Stimulated activated naive B cell treated with anti-CD40 and anti-IgM and Interleukin-4, amounts not matched to agents 10 μg/mL and 1 μg/mL and 100 μg/mL, for 72 hours (primary cell): ENCODE results near the gene ZBED3.
A peak's percentile ranks its signal among the peaks of the same experiment; 100 is the strongest.
"Not testable (repeated sequence)": the region's sequence is repeated elsewhere in the genome, so short reads cannot be mapped to it uniquely, and the experiment has no call there.

Source experiments
- ATAC-seq, 2 donors: fragments of 150-1000 bp; cut with Tn5 transposase; replicated peaks; 2 replicates each; pipeline ENCODE4 v1.10.0; 2021; ENCODE audit warnings: moderate library complexity in 1 of 2
- DNase-seq: peaks from one replicate; pipeline ENCODE4 v3.0.0; 2021
- H3K27ac Mint-ChIP-seq: one replicate; pipeline ENCODE4 v1.8.0; 2022; ENCODE audit warnings: mild to moderate bottlenecking, mixed read lengths
- H3K27me3 Mint-ChIP-seq, 2 donors: one replicate each; pipeline ENCODE4 v1.8.0; 2022; ENCODE audit warnings: mixed read lengths in 2 of 2
- H3K36me3 Mint-ChIP-seq, 2 donors: one replicate each; pipeline ENCODE4 v1.8.0; 2022; ENCODE audit warnings: mixed read lengths in 2 of 2, mild to moderate bottlenecking in 1 of 2
- H3K4me1 Mint-ChIP-seq, 2 donors: one replicate each; pipeline ENCODE4 v1.8.0; 2022; ENCODE audit warnings: mixed read lengths in 2 of 2, mild to moderate bottlenecking in 1 of 2
- H3K4me3 Mint-ChIP-seq, 2 donors: one replicate each; pipeline ENCODE4 v1.8.0; 2022; ENCODE audit warnings: mild to moderate bottlenecking in 2 of 2, mixed read lengths in 2 of 2, moderate library complexity in 1 of 2
- H3K9me3 Mint-ChIP-seq, 2 donors: one replicate each; pipeline ENCODE4 v1.8.0; 2022; ENCODE audit warnings: mixed read lengths in 2 of 2, mild to moderate bottlenecking in 1 of 2

ZBED3 gene

GRCh38 chr5:77095189-77095588, 8.1 kb upstream of the ZBED3 start:
- H3K9me3 Mint-ChIP-seq = peaks cover 2 to 3% of the 10 kb centered on the region in 2 donors
- H3K36me3 Mint-ChIP-seq = no peaks in the 10 kb centered on the region
- H3K4me1 Mint-ChIP-seq = no peaks in the 10 kb centered on the region
- no peak for ATAC-seq
- H3K27ac Mint-ChIP-seq = no peak overlapping the region
- H3K27me3 Mint-ChIP-seq = no peaks in the 10 kb centered on the region
- no peak overlapping the region for H3K4me3 Mint-ChIP-seq
- DNase-seq = no peak

DNA sequence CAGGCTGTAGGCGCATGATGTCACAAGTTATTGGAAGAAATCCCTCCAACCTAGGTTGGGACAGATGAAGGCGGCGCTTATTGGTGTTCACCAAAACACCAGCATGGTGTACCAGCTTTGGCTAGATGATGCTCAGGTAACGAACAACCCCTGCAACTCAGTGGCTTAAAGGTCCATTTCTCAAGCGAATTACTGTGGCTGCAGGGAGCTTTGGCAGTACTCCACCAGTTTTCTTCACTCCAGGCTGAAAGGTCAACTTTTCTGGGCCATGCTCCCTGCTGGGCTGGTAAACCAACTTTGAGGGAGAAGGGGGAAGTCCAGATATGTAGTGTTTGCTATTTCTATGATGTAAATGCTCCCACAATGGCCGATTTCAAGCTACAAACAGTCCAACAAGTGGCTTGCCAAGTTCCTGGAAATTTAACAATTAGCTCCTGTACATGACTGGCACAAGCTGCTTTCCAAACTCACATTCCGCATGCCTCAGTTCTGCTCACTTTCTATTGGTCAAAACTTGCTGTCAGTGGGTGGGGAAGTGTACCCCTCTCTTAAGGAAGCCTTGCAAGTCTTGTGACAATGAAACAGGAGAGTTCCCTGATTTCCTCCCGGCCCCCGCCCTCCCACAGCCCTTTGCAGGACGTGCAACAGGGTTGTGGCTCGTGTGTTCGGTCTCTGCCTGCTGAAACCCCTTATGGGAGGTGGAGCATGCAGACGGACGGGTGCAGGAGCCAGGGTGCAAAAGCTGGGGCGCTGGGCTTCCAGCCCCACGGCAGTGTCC, 588 bp upstream of the ZBED3 start:
- DNase-seq (no peak), ATAC-seq (peak; percentile 41 to 45)
- Mint-ChIP-seq H3K27me3 (peaks cover 0 to 21% of the 10 kb centered on the region in 2 donors), H3K4me1 (peaks cover 13 to 33% of the 10 kb centered on the region in 2 donors), H3K4me3 (peak overlapping the region; percentile 85 to 92), H3K9me3 (peaks cover under 1 to 4% of the 10 kb centered on the region in 2 donors), H3K27ac (peak overlapping the region; percentile 71), H3K36me3 (peaks cover 12 to 14% of the 10 kb centered on the region in 2 donors)

- Mint-ChIP-seq H3K36me3 (peaks cover 20 to 24% of the 10 kb centered on the region in 2 donors), H3K27me3 (peaks cover 0 to 21% of the 10 kb centered on the region in 2 donors), H3K4me1 (peaks cover 13 to 33% of the 10 kb centered on the region in 2 donors), H3K27ac (peak overlapping the region; percentile 92), H3K9me3 (peaks cover 6 to 8% of the 10 kb centered on the region in 2 donors), H3K4me3 (peak overlapping the region; percentile 85 to 92)
- ATAC-seq (no peak), DNase-seq (no peak)
Measured at GRCh38 chr5:77086368-77086688, 757 bp downstream of the ZBED3 start.

- ATAC-seq = peak in 1 of 2 donors; percentile 26
- H3K27ac Mint-ChIP-seq = no peak overlapping the region
- peaks cover 29 to 36% of the 10 kb centered on the region in 2 donors for H3K36me3 Mint-ChIP-seq
- no peak overlapping the region for H3K4me3 Mint-ChIP-seq
- peaks cover 4 to 6% of the 10 kb centered on the region in 2 donors for H3K9me3 Mint-ChIP-seq
- no peak for DNase-seq
- peaks cover 13 to 33% of the 10 kb centered on the region in 2 donors for H3K4me1 Mint-ChIP-seq
- peaks cover 0 to 10% of the 10 kb centered on the region in 2 donors for H3K27me3 Mint-ChIP-seq
Measured at GRCh38 chr5:77083088-77083487, 4.0 kb downstream of the ZBED3 start.

DNA sequence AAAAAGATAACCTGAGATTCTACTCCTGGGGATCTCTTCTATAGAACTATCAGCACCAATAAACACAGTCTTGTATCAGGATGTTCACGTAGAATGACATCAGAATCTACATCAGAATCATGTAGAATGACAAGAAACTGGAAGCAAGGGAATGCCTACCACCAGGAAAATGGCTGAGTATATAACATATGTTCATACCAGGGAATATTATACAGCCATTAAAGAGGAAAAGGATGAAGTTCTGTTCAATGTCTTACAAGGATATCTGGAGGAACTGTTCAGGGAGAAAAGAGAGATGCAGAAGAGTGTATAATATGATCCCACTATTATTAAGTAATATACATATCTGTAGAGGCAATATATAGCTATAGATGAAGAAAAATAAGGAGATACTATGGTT, 4.8 kb downstream of the ZBED3 start:
- H3K4me1 Mint-ChIP-seq = peaks cover 10 to 33% of the 10 kb centered on the region in 2 donors
- H3K4me3 Mint-ChIP-seq = no peak overlapping the region
- H3K27ac Mint-ChIP-seq = no peak overlapping the region
- peaks cover 0 to 10% of the 10 kb centered on the region in 2 donors for H3K27me3 Mint-ChIP-seq
- DNase-seq (no peak), ATAC-seq (no peak)
- peaks cover 4 to 6% of the 10 kb centered on the region in 2 donors for H3K9me3 Mint-ChIP-seq
- peaks cover 29 to 36% of the 10 kb centered on the region in 2 donors for H3K36me3 Mint-ChIP-seq

GRCh38 chr5:77080905-77081304, 6.2 kb downstream of the ZBED3 start:
- no peak for DNase-seq
- H3K4me1 Mint-ChIP-seq = peaks cover 10 to 33% of the 10 kb centered on the region in 2 donors
- peaks cover 4 to 6% of the 10 kb centered on the region in 2 donors for H3K9me3 Mint-ChIP-seq
- H3K4me3 Mint-ChIP-seq = no peak overlapping the region
- peaks cover 6 to 20% of the 10 kb centered on the region in 2 donors for H3K27me3 Mint-ChIP-seq
- H3K36me3 Mint-ChIP-seq = peaks cover 33 to 41% of the 10 kb centered on the region in 2 donors
- no peak overlapping the region for H3K27ac Mint-ChIP-seq
- ATAC-seq = no peak

DNA sequence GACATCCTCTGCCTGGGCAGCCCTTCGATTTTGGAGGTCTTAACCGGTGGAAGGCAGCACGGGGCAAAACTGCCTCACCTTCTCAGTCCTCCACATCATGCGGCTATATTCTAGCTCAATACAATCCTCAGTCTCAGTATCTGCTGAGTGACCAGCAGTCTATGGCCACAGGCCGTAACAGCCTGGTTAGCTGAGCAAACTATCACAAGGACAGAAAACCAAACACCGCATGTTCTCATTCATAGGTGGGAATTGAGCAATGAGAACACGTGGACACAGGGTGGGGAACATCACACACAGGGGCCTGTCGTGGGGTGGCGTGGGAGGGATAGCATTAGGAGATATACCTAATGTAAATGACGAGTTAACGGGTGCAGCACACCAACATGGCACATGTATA, 6.6 kb downstream of the ZBED3 start:
- not testable (repeated sequence) for ATAC-seq, DNase-seq, H3K9me3 Mint-ChIP-seq, H3K27ac Mint-ChIP-seq, H3K4me3 Mint-ChIP-seq
- H3K36me3 Mint-ChIP-seq = peaks cover 34 to 42% of the 10 kb centered on the region in 2 donors
- peaks cover 11 to 33% of the 10 kb centered on the region in 2 donors for H3K4me1 Mint-ChIP-seq
- H3K27me3 Mint-ChIP-seq = peaks cover 6 to 22% of the 10 kb centered on the region in 2 donors

- ATAC-seq (peak in 1 of 2 donors; percentile 37), DNase-seq (no peak)
- peaks cover 6 to 12% of the 10 kb centered on the region in 2 donors for H3K27me3 Mint-ChIP-seq
- H3K9me3 Mint-ChIP-seq = peaks cover 4 to 6% of the 10 kb centered on the region in 2 donors
- peak overlapping the region; percentile 63 to 75 for H3K4me3 Mint-ChIP-seq
- peaks cover 7 to 16% of the 10 kb centered on the region in 2 donors for H3K4me1 Mint-ChIP-seq
- no peak overlapping the region for H3K27ac Mint-ChIP-seq
- peaks cover 31 to 46% of the 10 kb centered on the region in 2 donors for H3K36me3 Mint-ChIP-seq
Measured at GRCh38 chr5:77077829-77078176, 9.3 kb downstream of the ZBED3 start.

- H3K9me3 Mint-ChIP-seq = peaks cover under 1% of the 10 kb centered on the region in 2 donors
- H3K27ac Mint-ChIP-seq = no peak overlapping the region
- peaks cover 7 to 16% of the 10 kb centered on the region in 2 donors for H3K4me1 Mint-ChIP-seq
- peak overlapping the region; percentile 68 to 75 for H3K4me3 Mint-ChIP-seq
- peak; percentile 41 for DNase-seq
- peak; percentile 92 to 94 for ATAC-seq
- peaks cover 27 to 41% of the 10 kb centered on the region in 2 donors for H3K36me3 Mint-ChIP-seq
- peaks cover 6 to 12% of the 10 kb centered on the region in 2 donors for H3K27me3 Mint-ChIP-seq
Measured at GRCh38 chr5:77076961-77077828, 9.9 kb downstream of the ZBED3 start.

GRCh38 chr5:77074745-77075144, 12.3 kb downstream of the ZBED3 start:
- H3K4me1 Mint-ChIP-seq = peaks cover 9 to 16% of the 10 kb centered on the region in 2 donors
- no peak for ATAC-seq
- no peak for DNase-seq
- peaks cover 17 to 33% of the 10 kb centered on the region in 2 donors for H3K36me3 Mint-ChIP-seq
- H3K9me3 Mint-ChIP-seq = no peaks in the 10 kb centered on the region
- peaks cover 6 to 12% of the 10 kb centered on the region in 2 donors for H3K27me3 Mint-ChIP-seq
- H3K4me3 Mint-ChIP-seq = no peak overlapping the region
- H3K27ac Mint-ChIP-seq = no peak overlapping the region

- ATAC-seq (no peak), DNase-seq (no peak)
- no peak overlapping the region for H3K27ac Mint-ChIP-seq
- H3K4me3 Mint-ChIP-seq = no peak overlapping the region
- no peaks in the 10 kb centered on the region for H3K9me3 Mint-ChIP-seq
- peaks cover 6 to 12% of the 10 kb centered on the region in 2 donors for H3K27me3 Mint-ChIP-seq
- peaks cover 20 to 42% of the 10 kb centered on the region in 2 donors for H3K36me3 Mint-ChIP-seq
- peaks cover 9 to 16% of the 10 kb centered on the region in 2 donors for H3K4me1 Mint-ChIP-seq
Measured at GRCh38 chr5:77073667-77074066, 13.4 kb downstream of the ZBED3 start.

DNA sequence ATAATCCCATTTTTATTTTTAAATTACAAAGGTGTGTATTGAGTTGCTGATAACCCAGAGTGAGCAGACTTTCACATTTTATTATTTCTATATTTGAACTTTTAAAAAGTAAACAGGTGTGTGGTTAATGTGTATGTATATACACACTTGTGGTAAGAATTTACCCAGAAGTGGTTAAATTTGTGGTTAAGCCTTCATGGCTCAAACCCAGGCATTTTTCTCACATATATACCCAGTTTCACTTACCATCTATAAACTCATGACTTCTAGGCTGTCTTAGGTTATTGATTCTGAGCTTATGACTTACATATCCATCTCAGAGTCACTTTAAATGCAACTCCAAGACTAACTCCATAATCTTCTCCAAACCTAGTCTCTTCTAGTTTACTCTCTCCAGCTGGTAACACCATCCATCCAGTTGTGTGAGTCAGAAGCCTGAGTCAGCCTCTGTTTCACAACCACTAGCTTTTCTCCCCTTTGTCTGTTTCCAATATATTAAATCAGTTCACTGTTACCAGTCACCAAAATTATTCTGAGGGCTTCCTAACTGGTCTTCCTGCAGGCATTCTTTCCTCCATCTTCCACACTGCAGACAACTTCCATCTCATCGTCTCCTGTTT, 20.2 kb downstream of the ZBED3 start:
- Mint-ChIP-seq H3K4me1 (peaks cover 11 to 15% of the 10 kb centered on the region in 2 donors), H3K9me3 (no peaks in the 10 kb centered on the region), H3K36me3 (peaks cover 32 to 50% of the 10 kb centered on the region in 2 donors), H3K27ac (no peak overlapping the region), H3K27me3 (no peaks in the 10 kb centered on the region), H3K4me3 (no peak overlapping the region)
- DNase-seq (no peak), ATAC-seq (peak; percentile 23 to 52)

DNA sequence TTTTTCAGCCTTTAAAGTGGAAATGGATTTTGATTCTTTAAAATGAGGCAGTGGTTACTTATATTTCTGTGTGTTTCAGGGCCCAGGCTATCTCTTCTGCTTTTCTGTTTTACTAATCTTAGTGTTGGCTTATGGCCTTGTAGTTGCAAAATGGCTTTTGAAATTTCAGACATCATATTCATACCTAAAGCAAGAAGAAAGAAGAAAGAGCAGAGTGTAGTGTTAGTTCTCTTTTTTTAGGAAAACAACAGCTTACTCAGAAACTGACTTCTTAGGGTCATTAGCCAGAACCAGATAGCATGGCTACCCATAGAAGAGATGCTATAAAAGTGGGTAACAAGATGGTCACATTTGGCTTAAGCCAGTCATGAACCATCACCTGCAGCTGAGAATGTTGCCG, 20.9 kb downstream of the ZBED3 start:
- ATAC-seq = peak; percentile 84 to 88
- Mint-ChIP-seq H3K36me3 (peaks cover 31 to 48% of the 10 kb centered on the region in 2 donors), H3K27ac (no peak overlapping the region), H3K4me1 (peaks cover 11 to 15% of the 10 kb centered on the region in 2 donors), H3K27me3 (no peaks in the 10 kb centered on the region), H3K4me3 (no peak overlapping the region), H3K9me3 (no peaks in the 10 kb centered on the region)
- DNase-seq = no peak

GRCh38 chr5:77065256-77065655, 21.8 kb downstream of the ZBED3 start:
- Mint-ChIP-seq H3K9me3 (no peaks in the 10 kb centered on the region), H3K4me3 (no peak overlapping the region), H3K27me3 (no peaks in the 10 kb centered on the region), H3K27ac (no peak overlapping the region), H3K36me3 (peaks cover 29 to 46% of the 10 kb centered on the region in 2 donors), H3K4me1 (peaks cover 9 to 15% of the 10 kb centered on the region in 2 donors)
- DNase-seq (no peak), ATAC-seq (no peak)
